Lower leg skin (tissue), 3 donors: ENCODE data around the gene CMPK1.

ENCODE experiments used
- CTCF ChIP-seq, 3 donors: fragments of 450-650 bp; IDR thresholded peaks; one replicate each; pipeline ENCODE4 v1.5.1; 2016; ENCODE audit warnings: antibody characterized with exemption in 3 of 3, mild to moderate bottlenecking in 3 of 3, moderate library complexity in 2 of 3
- POLR2A ChIP-seq, 2 donors: fragments of 450-650 bp; IDR thresholded peaks; one replicate each; pipeline ENCODE4 v1.6.1; 2016 to 2017; ENCODE audit warnings: antibody characterized with exemption in 2 of 2, mild to moderate bottlenecking in 1 of 2, moderate library complexity in 1 of 2

- TF ChIP-seq CTCF (IDR thresholded peaks at IDR 0.05) (no peak), POLR2A (IDR thresholded peaks at IDR 0.05) (no peak)
Observed at GRCh38 chr1:47324682-47325081, 8.9 kb upstream of the CMPK1 start.
